Neutrophil (primary cell): ENCODE measurements around the gene HAS3.
A peak's percentile ranks its signal among the peaks of the same experiment; 100 is the strongest.

Experiments used
- H3K27ac ChIP-seq: fragments of 200-600 bp; sonication (generic); 2 replicates; pipeline ENCODE4 v1.5.1; 2016; ENCODE audit warnings: mild to moderate bottlenecking, moderate library complexity
- H3K27me3 ChIP-seq: fragments of 200-600 bp; sonication (generic); 2 replicates; pipeline ENCODE4 v1.6.0; 2016; ENCODE audit warnings: mild to moderate bottlenecking
- H3K36me3 ChIP-seq: fragments of 200-600 bp; sonication (generic); 2 replicates; pipeline ENCODE4 v1.5.1; 2017
- H3K4me1 ChIP-seq, 2 experiments: fragments of 200-600 bp in 1 of 2; sonication (generic) in 1 of 2; 1 replicate in 1 of 2; 2 replicates in 1 of 2; pipeline versions ENCODE4 v1.5.1 to v1.6.1; 2013 to 2016; ENCODE audit warnings: low read depth in 1 of 2, low read length in 1 of 2, mild to moderate bottlenecking in 1 of 2, moderate library complexity in 1 of 2; ENCODE audit not compliant: control insufficient read depth in 1 of 2, insufficient read depth in 1 of 2
- H3K4me3 ChIP-seq, 2 experiments: fragments of 200-600 bp in 1 of 2; sonication (generic) in 1 of 2; 1 replicate in 1 of 2; 2 replicates in 1 of 2; pipeline ENCODE4 v1.5.1; 2013 to 2016; ENCODE audit warnings: low read depth in 1 of 2, low read length in 1 of 2, mild to moderate bottlenecking in 1 of 2, moderate library complexity in 1 of 2
- H3K9me3 ChIP-seq: fragments of 200-600 bp; sonication (generic); 2 replicates; pipeline ENCODE4 v1.5.1; 2016
- TF ChIP-seq, protein P1 (sequence below): fragments of 200-600 bp; sonication (generic); IDR thresholded peaks from 2 replicates; pipeline ENCODE4 v1.5.1; 2016; ENCODE audit warnings: antibody characterized with exemption

HAS3 gene

DNA sequence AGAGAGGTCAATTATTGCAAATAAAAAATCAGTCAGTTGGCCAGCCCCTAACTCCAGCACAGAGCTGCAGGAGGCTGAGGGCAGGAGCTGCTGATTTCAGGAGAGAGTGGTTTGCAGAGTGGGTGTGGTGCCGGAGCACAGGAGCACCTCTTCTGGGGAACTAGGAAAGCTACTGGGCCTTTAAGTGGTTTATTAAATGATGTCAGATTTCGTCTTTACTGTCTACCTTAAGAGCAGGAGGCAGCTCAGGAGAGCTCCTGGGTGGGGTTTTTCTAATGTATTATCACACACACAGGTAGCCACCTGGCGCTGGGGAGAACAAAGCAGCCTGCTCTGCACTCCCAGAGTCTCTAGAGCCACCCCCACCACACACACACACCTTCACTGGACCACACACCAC, 11.5 kb upstream of the HAS3 start:
- TF ChIP-seq, protein P1, sequence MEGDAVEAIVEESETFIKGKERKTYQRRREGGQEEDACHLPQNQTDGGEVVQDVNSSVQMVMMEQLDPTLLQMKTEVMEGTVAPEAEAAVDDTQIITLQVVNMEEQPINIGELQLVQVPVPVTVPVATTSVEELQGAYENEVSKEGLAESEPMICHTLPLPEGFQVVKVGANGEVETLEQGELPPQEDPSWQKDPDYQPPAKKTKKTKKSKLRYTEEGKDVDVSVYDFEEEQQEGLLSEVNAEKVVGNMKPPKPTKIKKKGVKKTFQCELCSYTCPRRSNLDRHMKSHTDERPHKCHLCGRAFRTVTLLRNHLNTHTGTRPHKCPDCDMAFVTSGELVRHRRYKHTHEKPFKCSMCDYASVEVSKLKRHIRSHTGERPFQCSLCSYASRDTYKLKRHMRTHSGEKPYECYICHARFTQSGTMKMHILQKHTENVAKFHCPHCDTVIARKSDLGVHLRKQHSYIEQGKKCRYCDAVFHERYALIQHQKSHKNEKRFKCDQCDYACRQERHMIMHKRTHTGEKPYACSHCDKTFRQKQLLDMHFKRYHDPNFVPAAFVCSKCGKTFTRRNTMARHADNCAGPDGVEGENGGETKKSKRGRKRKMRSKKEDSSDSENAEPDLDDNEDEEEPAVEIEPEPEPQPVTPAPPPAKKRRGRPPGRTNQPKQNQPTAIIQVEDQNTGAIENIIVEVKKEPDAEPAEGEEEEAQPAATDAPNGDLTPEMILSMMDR, result no peak
- no peaks in the 10 kb centered on the region for H3K36me3 ChIP-seq
- H3K27me3 ChIP-seq, result no peaks in the 10 kb centered on the region
- no peaks in the 10 kb centered on the region for H3K9me3 ChIP-seq
- H3K4me1 ChIP-seq, result peaks cover 6 to 10% of the 10 kb centered on the region in 2 experiments
- H3K4me3 ChIP-seq, result no peak overlapping the region
- no peak overlapping the region for H3K27ac ChIP-seq

DNA sequence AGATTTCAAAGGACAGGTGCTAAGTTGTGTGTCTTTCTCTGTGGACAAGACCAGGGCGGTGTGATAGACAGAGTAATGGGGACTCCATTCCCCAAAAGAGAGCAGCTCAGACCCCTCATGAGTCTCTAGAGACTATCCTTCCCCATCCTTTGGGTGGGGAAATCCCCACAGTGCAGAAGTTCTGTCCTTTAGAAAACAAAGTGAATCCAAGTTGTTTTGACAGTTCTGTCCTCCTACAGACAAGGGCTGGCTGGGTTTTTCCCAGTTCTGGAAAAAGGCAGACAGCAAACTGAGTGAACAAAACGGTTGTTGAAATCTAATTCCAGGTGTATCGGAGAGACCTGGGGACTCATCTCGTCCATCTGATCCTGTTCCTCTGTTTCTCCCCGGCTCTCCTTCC, 11.0 kb upstream of the HAS3 start:
- H3K4me3 ChIP-seq, result no peak overlapping the region
- H3K27me3 ChIP-seq, result no peaks in the 10 kb centered on the region
- no peaks in the 10 kb centered on the region for H3K9me3 ChIP-seq
- H3K4me1 ChIP-seq, result peaks cover 4 to 7% of the 10 kb centered on the region in 2 experiments
- no peak overlapping the region for H3K27ac ChIP-seq
- no peaks in the 10 kb centered on the region for H3K36me3 ChIP-seq
- TF ChIP-seq, protein P1, result no peak

DNA sequence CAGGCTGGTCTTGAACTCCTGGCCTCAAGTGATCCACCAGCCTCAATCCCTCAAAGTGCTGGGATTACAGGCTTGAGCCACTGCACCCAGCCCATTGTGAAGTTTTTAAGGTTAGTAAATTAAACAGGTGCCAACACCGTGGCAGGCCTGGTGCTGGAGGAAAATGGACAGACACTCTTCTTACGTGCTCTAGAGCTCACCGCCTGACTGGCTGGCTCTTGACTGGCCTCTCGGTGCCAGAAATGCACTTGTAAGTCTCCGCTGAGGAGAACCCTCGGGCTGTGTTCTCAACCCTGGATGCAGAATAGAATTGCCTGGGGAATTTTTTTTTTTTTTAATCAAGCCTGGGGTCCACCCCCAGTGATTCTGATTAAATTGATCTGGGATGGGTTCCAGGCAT, 10.3 kb upstream of the HAS3 start:
- H3K4me1 ChIP-seq, result peaks cover 0 to under 1% of the 10 kb centered on the region in 2 experiments
- H3K36me3 ChIP-seq, result no peaks in the 10 kb centered on the region
- H3K9me3 ChIP-seq, result no peaks in the 10 kb centered on the region
- TF ChIP-seq, protein P1, result no peak
- no peak overlapping the region for H3K4me3 ChIP-seq
- H3K27ac ChIP-seq, result no peak overlapping the region
- peaks cover under 1% of the 10 kb centered on the region for H3K27me3 ChIP-seq

DNA sequence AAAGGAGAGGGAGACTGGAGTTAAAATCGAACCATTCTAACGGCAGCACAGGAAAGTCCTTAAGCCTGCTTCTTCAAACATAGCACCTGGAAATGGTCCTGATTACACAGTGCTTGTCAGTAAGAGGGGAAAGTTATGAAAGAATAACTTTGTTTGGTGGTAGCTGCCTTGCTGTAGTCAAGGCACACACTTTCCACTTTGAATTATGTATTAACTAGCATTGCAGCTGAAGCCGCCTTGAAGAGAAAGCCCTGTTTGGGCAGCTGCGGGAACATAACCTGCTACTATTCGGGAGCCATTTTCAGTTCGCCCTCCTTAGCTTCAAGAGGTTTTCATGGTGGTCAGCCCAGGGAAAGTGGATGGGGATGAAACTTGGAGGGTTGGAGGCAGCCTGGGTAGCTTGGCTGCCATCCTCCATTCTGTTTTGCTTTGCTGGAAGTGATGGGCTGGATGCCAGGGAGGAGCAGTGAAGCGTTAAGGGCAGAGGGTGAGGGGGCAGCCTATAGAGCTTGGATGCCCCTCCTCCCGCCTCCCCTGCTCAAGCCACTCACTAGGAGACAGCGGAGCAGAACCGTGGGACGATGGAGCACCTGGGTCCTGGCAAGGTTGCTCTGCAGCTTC, 5.3 kb upstream of the HAS3 start:
- TF ChIP-seq, protein P1, result no peak
- Histone ChIP-seq H3K27ac (no peak overlapping the region), H3K4me1 (no peaks in the 10 kb centered on the region), H3K9me3 (no peaks in the 10 kb centered on the region), H3K27me3 (peaks cover 43% of the 10 kb centered on the region), H3K4me3 (no peak overlapping the region), H3K36me3 (no peaks in the 10 kb centered on the region)

DNA sequence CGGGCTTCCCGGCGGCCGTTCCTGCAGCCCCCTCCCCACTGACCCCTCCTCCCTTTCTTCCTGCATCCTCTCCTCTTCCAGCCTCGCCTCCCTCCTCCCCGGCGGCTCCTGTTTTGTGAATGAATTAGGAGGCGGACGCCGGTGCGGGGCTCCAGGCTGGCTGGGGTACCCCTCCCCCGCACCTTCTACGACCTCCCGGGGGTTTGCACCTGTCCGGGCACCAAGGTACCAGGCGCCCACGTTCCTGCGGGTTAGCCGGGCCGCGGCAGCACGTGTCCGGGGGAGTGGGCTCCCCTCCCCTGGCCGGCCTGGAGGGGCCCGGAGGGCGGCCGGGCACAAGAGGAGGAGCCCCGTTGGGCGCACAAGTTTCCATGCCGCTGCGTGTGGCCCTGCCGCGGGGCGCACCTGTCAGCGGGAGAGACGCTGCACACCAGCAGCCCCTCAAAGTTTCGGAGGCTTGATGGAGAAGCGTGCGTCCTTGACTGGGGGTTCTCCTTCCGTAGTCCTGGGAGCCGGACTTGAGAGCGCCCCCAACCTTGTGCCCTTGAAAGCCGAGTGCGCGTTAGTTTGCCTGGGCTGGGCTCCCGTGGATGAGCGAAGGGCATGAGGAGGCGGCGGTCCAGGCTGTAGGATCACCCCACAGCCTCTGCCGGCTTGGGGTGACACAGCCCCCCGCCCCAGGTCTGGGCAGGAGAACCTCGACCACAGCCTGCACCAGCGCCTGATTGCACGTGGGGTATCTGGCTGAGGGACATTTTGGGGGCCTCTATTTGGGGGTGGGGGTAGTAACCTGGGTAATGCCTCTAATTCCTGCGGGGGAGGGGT, 1.2 kb downstream of the HAS3 start:
- Histone ChIP-seq H3K36me3 (peaks cover 17% of the 10 kb centered on the region), H3K27ac (no peak overlapping the region), H3K4me1 (peaks cover 19 to 24% of the 10 kb centered on the region in 2 experiments), H3K9me3 (no peaks in the 10 kb centered on the region), H3K4me3 (peak overlapping the region in 1 of 2 experiments; percentile 4), H3K27me3 (peaks cover 77% of the 10 kb centered on the region)
- TF ChIP-seq, protein P1, result no peak
